Peyer's patch (tissue), 4 donors: ENCODE data around the gene ZNF581.

Experiments
- CTCF ChIP-seq, 6 experiments: fragments of 450-650 bp in 4 of 6; fragments of 200-600 bp in 2 of 6; sonication (generic) in 1 of 6; IDR thresholded peaks; one replicate each; pipeline ENCODE4 v1.5.1; 2017 to 2019; ENCODE audit warnings: antibody characterized with exemption in 6 of 6, mild to moderate bottlenecking in 3 of 6, moderate library complexity in 1 of 6
- POLR2A ChIP-seq, 2 donors: fragments of 450-650 bp; IDR thresholded peaks; one replicate each; pipeline ENCODE4 v1.5.1; 2017; ENCODE audit warnings: antibody characterized with exemption in 2 of 2, mild to moderate bottlenecking in 2 of 2, moderate library complexity in 2 of 2

DNA sequence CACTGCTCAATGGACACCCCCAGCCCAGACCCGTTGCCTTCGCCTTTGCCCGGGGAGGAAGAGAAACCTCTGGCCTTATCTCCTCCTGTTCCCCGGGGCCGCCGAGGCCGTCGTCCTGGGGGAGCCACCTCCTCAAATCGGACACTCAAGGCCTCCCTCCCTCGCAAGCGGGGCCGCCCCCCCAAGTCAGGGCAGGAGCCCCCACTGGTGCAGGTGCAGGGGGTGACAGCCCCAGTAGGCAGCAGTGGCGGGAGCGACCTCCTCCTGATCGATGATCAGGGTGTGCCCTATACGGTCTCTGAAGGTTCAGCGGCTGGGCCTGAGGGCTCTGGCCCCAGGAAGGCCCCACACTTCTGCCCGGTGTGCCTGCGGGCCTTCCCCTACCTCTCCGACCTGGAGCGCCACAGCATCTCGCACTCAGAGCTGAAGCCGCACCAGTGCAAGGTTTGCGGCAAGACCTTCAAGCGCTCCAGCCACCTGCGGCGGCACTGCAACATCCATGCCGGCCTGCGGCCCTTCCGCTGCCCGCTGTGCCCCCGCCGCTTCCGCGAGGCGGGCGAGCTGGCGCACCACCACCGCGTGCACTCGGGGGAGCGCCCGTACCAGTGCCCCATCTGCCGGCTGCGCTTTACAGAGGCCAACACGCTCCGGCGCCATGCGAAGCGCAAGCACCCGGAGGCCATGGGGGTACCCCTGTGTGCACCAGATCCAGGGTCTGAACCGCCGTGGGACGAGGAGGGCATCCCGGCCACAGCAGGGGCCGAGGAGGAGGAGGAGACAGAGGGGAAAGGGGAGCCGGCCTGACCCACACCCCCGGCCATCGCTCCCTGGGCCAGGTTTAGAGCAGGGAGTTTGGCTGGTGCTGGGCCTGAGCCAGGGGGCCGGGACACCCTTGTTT is 41.1 kb upstream of the ZNF581 start:
- TF ChIP-seq CTCF (IDR thresholded peaks at IDR 0.05) (no peak), POLR2A (IDR thresholded peaks at IDR 0.05) (no peak)
